ENCODE measurements around the gene UBE2I.

DNA sequence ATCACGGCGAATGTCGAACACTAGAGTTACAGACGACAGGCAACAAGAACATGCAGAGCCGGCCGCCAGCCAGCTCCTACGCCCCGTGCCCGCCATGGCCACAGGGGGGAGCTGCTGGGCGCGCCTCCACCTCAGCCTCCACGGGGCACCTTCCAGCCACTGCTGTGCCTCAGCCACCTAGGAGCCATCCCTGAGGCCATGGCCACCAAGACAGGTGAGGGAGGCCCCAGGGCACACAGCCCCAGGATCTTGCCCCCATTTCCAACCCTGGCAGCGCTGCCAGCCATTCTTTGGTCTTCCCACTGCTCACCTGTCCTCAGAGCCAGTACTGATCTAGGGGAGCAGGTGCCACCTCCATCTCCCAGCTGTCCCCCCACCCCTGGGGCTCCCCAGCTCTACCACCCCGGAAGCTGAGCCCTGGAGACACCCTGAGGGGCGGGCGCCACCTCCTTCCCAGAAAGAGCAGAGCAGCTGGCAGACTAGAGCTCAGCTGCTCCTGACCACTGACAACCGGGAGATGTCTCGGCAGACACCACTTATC, 54.1 kb downstream of the UBE2I start:
- TF ChIP-seq, protein P1, sequence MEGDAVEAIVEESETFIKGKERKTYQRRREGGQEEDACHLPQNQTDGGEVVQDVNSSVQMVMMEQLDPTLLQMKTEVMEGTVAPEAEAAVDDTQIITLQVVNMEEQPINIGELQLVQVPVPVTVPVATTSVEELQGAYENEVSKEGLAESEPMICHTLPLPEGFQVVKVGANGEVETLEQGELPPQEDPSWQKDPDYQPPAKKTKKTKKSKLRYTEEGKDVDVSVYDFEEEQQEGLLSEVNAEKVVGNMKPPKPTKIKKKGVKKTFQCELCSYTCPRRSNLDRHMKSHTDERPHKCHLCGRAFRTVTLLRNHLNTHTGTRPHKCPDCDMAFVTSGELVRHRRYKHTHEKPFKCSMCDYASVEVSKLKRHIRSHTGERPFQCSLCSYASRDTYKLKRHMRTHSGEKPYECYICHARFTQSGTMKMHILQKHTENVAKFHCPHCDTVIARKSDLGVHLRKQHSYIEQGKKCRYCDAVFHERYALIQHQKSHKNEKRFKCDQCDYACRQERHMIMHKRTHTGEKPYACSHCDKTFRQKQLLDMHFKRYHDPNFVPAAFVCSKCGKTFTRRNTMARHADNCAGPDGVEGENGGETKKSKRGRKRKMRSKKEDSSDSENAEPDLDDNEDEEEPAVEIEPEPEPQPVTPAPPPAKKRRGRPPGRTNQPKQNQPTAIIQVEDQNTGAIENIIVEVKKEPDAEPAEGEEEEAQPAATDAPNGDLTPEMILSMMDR (IDR thresholded peaks at IDR 0.05): peak; percentile 1 to 75 (median 49)
- TF ChIP-seq POLR2A (IDR thresholded peaks at IDR 0.05): no peak
